GM11168 (cell line): ENCODE results near the gene GABRB2.

ENCODE experiments used
- in situ Hi-C: fragments of 300-500 bp; cut with MboI; formaldehyde crosslinking; loops from one replicate; pipeline ENCODE4 v1.12.0; 2022; ENCODE audit warnings: low sequenced_read_pairs; ENCODE audit not compliant: unreplicated experiment

GABRB2 gene

GRCh38 chr5:161481922-161482321 is 64.6 kb downstream of the GABRB2 start:
- in situ Hi-C loops: no loop called here

DNA sequence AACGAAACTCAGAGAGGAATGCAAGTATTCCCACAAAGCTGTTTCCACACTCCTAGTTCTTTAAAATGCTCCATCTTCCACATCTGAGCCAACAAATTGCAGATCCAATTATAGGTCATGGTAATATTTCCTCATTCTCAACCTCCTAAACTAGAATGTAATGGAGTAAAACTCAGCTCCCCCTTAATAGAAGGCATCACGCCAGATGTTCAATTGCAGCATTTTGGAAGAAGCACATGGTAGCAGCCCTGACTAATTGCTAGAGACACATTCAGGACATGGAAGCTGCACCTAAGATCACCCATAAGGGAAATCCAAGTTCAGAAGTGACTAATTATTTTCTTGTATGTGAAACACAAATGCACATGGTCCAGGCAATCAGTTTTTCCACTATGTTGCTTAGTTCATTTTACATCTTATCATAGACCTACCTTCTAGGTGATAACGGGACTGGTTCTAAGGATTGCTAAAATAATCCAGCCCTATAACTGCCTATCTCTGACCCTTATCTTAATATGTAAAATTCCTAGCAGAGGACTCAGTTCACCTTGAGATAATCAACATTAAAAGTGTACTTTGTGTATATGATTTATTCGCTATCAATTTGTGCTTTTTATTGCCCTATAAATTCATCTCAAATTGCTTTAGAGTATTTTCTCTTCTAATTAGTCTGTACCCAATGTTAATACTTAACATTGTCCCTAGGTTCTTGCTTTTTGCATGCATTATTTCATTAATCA is 75.1 kb downstream of the GABRB2 start:
- in situ Hi-C loops: no loop called here

GRCh38 chr5:161467703-161468102 is 78.8 kb downstream of the GABRB2 start:
- in situ Hi-C loops: no loop called here

DNA sequence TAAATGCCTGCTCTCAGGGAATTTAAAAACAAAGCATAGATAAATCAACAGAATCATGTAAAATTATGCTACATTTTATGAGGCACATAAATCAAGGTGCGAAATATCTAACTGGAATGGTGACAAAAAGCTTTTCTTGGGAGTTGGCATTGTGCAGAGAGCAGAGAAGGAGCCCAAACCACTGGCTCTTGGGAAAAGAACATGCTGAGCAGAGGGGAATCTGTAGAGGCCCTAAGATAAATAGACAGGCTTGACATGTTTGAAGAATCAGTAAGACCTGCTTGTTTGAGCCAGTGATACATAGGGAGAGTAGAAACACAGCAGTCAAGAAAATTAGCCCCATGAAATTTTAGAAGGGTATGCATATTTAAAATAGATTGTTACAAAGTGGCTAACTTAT is 85.8 kb downstream of the GABRB2 start:
- in situ Hi-C loops: no loop called here

- in situ Hi-C loops: no loop called here
Observed at GRCh38 chr5:161446655-161447054, 99.9 kb downstream of the GABRB2 start.

GRCh38 chr5:161442471-161442870 is 104.1 kb downstream of the GABRB2 start:
- in situ Hi-C loops: no loop called here

DNA sequence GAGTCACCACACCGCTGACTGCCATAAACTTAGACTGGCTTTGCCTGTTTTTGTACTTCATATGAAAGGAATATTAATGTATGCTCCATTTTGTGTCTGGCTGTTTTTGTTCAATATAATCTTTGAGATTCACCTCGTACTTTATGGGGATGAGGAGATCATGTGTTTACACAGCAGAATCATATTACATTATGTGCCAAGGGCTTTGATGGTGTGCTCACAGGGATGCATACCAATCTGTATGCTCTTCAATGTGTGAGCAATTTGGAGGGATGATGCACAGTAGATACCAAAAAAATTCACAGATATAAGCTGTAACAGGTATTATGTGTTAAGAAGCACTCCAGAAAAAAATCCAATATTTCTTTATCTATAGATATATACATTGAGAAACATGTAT is 113.7 kb downstream of the GABRB2 start:
- in situ Hi-C loops: no loop called here

DNA sequence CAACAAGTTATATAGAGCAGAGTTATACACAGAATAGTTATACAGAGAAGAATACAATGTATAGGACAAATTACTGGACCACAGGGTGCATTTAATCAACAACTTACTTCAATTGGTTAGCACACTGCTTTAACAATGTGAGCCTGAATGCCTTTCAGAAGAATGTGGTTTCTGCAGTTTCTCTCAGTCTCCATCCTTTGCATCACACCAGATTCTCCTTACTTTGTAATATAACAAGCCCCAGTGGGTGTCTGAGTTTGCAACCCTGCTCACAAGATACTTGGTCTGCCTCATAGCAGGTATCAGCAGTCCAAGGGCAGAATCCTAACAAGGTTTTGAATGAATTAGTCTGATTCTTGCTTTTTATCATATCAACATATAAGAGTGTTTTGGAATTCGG is 114.6 kb downstream of the GABRB2 start:
- in situ Hi-C loops: no loop called here

GRCh38 chr5:161421067-161421466 is 125.5 kb downstream of the GABRB2 start:
- in situ Hi-C loops: no loop called here

- in situ Hi-C loops: no loop called here
Observed at GRCh38 chr5:161420521-161420920, 126.0 kb downstream of the GABRB2 start.

- in situ Hi-C loops: no loop called here
Observed at GRCh38 chr5:161414896-161415295, 131.6 kb downstream of the GABRB2 start.

DNA sequence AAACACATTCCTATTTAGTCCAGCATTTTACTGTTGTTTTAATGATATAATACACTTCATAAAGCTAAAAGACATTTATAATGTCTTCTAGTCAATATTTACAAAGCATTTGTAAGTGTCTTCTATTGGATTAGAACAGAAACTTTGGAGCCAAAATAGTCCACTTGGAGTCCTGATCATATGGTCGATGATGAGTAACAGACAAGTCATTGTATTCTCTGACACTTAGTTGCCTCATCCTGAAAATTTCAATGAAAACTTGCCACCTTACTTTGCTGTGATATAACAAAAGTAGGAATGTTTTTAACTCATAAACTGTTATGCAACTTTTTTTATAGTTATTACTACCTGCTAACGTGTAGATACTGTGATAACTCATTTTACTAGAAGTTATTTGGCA is 132.5 kb downstream of the GABRB2 start:
- in situ Hi-C loops: no loop called here

- in situ Hi-C loops: no loop called here
Observed at GRCh38 chr5:161412792-161413191, 133.7 kb downstream of the GABRB2 start.

- in situ Hi-C loops: no loop called here
Observed at GRCh38 chr5:161411156-161411555, 135.4 kb downstream of the GABRB2 start.

DNA sequence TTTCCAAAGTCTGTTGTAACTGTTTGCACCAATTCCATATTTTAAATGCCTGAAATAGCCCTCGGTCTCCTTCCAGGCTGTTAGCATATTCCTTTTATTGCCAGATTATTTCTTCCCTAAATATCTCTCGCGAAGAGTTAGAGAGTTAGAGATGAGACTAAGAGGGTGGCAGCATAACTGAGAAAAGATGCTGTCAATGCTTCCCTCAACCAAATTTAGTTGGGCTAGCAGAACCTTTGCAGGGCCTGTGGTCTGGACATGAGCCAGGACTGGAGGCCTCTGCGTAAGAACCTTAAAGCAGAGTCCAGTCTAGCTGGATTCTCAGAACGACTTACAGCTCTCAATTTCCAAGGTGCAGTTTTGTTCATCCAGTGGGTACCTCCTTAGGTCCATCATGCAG is 135.9 kb downstream of the GABRB2 start:
- in situ Hi-C loops: no loop called here

DNA sequence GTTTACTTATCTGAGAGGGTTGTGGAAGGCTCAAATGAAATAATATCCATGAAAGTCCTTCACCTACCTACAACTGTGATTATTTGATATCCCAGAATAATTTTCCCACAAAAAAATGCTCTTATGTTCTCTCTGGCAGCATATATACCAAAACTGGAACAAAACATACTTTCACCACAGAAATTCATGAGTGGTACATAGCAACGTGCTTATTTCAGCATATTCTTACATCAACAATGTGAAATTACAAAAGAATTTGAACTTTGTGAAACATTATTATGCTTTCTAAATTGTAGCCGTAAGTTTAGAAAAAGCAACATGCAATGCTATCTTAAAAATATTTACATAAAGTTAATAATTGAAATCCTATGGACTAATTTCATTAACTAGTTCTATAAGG is 137.1 kb downstream of the GABRB2 start:
- in situ Hi-C loops: no loop called here

DNA sequence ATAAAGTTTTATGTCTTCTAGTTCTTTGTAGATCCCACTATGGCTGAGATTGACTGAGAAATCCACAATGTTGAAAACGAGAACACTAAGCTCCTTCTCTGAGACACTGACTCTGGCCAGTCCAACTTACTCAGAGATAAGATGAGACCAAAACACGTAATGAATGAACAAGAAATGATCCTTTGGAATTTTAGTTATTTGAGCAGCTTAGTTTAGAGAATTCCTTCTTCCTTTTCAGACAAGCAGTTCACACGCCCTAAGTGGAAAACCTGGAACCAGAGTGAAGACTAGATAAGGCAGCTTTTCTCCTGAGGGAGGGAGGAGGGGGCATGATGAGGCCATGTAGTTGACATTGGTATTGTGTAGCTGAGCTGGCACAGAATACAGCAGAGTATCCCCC is 139.6 kb downstream of the GABRB2 start:
- in situ Hi-C loops: no loop called here

GRCh38 chr5:161403996-161404395 is 142.5 kb downstream of the GABRB2 start:
- in situ Hi-C loops: no loop called here

GRCh38 chr5:161403121-161403520 is 143.4 kb downstream of the GABRB2 start:
- in situ Hi-C loops: no loop called here

- in situ Hi-C loops: no loop called here
Observed at GRCh38 chr5:161400583-161400982, 145.9 kb downstream of the GABRB2 start.

GRCh38 chr5:161399996-161400562 is 146.4 kb downstream of the GABRB2 start:
- in situ Hi-C loops: no loop called here

DNA sequence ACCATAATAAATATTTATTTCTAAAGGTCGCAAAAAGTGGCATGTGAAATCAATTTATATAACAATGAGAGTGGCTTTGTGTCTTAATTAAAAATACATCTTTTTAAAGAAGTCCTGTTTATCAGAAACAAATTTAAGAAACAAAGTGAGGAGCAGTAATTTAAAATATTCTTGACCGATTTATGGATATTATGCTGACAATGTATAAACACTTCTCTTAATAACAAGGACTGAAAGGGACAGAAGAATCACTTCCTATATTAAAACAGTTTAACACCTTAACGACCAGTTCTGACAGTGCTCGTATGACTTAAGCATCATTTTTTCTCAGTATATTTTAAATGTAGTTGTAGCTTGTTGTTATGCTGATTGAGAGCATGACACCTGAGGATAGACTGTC is 149.1 kb downstream of the GABRB2 start:
- in situ Hi-C loops: no loop called here
